CD4-positive, alpha-beta T cell treated with Interleukin-4 for 4 hours (primary cell): ENCODE data around the gene GPR183.

ENCODE experiments used
- DNase-seq: peaks from one replicate; pipeline ENCODE4 v3.0.0-alpha.2; 2020

GPR183 gene

DNA sequence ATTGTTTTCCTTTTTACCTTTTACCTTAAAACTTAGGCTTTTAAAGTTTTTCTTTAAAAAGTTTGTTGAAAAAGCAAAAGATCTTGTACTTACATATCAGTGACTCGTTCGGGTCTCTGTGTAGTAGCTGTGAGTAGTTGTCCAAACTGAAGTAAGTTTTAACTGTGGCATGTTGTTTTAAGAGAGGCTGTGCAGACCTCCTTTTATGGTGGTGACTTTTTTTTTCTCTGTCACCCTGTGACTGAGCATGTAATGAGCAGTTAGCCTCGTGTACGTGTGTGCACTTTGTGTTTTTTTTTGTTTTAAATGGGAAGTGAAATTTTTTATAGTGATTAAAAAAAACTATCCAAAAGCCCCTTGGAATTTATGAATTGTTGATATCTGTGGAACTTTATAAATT, at the start of gene GPR183:
TSS of gene GPR183 (minus strand) at position 153 of the 400 bp plus-strand sequence. CDS start 11,254 bp downstream, outside the sequence.
- DNase-seq, result peak; percentile 91

DNA sequence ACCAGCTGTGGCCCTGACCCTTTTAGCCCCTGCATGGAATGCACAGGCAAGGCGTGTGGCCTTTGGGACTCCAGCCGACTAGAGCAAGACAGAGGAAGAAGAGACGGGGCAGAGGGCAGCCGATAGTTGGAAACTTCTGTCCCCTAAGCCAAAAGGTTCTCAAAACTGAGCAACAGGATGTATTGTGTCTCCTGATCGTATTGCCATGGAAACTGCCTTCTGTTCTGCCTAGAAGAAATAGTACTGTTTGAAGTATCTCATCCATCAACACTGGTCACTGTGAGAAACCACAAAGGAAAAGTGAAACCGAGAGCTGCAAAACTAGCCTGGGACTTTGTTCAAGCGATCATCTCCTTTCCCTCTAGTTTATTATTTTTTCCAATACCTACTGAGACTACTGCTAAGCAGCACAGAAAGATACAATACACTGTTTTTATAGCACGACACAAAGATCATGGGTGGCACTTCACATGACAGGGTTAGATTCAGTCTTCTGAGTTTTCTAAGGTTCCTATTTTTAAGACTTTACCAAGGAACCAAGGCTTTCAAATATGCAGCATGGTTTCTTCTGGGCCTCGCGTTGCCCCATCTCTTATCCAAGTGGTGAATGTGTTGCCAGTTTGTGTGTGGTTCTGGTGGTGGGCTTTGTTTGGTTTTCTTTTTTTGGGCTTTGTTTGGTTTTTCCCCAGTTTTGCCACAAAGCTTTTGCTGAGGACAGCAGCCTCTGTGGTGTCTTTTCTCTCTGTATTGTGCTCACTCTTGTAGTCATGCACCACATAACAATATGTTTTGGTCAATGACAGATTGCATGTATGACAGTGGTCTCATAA, 49.3 kb upstream of the GPR183 start:
- peak; percentile 96 for DNase-seq

- DNase-seq, result no peak
Measured at GRCh38 chr13:99356012-99356261, 48.7 kb upstream of the GPR183 start.

- no peak for DNase-seq
Measured at GRCh38 chr13:99355267-99356011, 48.2 kb upstream of the GPR183 start.

GRCh38 chr13:99354371-99354951, 47.3 kb upstream of the GPR183 start:
- no peak for DNase-seq

GRCh38 chr13:99353836-99354235, 46.6 kb upstream of the GPR183 start:
- DNase-seq, result no peak

DNA sequence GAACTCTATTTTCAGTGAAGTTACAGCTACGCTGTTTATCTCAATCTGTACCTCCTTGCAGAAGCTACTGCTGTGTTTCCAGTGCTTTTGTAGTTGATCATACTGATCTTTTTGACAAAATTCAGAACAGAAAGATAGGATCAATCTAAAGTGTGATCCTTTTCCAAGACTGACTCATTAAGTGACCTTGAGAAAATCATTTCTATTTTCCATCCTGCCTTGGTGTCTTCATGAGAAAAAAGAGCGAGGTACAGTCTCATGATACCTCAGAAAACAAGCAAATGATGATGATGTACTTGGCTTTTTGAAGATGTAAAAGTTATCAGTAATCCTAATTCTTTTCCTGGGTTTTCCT, 46.0 kb upstream of the GPR183 start:
- DNase-seq, result no peak

DNA sequence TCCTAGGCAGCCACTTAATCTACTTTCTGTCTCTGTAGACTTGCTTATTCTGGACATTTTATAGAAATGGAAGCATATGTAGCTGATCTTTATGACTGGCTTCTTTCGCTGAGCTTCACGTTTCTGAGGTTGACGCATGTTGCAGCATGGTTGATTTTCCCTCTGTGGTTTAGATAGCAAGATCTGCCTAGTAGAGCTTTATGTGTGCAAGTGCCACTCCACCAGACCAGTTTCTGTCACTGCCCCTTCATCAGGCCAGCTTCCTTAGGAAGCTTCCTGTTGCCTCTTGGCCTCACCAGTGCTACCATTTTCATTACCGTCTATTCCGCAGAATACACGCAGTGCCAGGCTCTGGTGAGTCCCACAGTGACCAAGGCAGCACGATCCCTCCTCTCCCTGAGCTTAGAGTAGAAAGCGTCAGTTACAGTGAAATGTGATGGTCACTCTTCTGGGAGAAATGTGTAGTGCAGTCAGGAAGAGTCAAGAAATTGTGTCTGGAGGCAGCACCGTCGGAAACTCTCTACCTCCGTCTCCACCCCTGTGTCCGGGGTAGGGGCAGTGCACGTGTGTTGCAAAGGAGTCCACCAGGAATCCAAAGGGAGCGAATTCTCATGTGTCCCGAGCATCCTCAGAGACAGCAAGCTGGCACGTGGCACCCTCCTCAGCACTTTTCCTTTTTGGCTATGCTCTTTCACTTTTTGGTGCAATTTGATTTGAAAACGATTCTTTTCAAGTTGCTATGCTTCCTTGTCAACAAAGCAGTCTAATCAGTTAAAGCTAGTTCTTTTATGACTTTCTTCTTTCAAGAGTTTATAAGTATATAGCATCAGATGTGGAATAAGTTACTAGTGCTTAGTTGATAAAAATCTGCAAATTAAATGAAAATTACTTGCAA, 45.4 kb upstream of the GPR183 start:
- DNase-seq, result no peak

DNA sequence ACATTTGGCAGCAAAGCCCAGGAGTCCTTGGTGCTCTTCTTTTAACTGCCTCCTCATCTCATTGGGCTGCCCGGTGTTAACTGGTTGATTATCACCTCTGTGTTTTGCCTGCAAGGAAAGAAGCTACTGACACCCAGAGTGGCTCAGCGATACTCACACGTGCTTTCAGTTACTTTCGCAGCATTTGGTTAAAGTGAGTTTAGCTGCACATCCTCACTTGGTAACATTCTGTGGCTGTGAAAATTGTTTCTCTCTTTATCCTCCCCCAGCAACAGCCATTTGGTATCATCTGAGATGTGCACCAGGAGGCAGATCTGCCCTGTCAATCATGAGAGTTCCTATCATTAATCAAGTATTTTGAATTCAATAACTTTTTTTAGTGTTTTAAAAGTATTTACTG, 44.6 kb upstream of the GPR183 start:
- DNase-seq, result peak; percentile 84

- DNase-seq, result no peak
Measured at GRCh38 chr13:99350191-99350590, 43.0 kb upstream of the GPR183 start.

DNA sequence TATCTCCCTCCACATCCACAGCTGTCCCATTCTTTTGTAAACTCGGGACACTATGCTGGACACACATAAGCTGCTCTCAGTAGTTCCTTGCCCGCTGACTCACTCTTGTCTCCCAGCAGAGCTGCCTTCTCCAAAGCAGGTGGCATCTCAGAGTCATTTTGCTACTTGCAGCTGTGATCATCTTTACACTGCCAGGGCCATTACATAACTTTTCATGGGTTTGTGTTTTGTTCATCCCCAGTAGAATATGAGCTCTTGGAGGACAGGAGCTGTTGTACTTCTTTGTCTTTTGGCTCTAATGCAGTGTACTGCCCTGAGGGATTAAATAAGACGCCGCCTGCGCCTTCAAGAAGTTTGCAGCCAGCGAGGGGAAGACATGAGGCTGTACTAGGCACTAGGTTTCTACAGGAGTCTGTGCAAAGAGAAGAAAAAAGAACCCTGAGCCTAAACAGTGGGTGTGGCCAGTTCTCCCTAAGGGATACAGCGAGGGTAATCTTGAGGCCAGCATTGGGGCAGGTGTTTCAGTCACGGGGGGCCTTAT, 40.8 kb upstream of the GPR183 start:
- DNase-seq, result no peak

GRCh38 chr13:99347335-99347878, 40.2 kb upstream of the GPR183 start:
- DNase-seq, result no peak

DNA sequence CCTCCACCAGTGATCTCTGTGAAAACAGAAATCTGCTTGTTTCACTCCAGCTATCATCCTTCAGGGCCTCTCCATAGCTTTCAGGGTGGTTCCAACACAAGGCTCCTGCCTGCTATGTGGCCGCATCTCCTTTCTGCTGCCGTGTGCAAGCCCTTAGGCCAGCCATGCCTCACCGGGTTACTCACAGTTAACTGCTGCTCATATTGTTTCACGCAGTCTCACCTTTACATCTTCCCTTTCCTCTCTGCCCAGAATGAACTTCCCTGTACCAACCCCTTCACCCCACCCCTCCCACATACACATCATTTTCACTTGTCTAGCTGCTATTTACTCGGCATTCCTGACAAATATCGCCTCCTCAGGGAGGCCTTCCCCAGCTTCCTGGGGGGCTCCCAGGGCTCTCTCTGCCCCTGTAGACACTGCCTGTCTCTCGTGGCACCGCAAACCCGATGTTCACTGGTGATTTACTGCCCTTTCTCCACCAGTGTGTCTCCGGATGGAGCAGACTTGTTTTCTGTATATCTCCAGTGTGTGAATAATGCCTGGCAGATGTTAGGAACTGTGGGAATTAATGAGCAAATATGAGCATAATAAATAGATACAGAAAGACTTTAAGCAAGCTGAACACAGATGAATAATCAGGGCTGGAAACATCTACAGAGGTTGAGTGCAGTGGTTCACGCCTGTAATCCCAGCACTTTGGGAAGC, 39.3 kb upstream of the GPR183 start:
- no peak for DNase-seq

DNA sequence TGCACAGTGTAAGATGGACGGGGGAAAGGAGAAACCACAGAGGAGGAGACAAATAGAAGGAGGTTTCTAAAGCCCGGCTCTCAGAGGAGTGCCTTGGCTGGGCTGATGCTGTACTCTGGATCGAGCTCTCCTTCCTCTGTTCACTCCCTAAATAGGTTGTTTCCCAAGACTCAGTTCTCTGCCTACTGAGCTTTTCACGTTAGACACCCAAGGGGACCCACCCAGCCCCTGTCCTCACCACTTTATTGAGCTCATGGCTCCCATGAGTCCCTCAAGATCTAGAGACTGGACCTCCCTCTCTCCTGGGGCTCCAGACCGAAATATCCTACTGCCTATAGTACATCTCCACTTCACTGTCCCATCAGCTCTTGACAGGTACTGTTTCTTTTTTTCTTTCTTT, 38.1 kb upstream of the GPR183 start:
- DNase-seq, result no peak

GRCh38 chr13:99344610-99345208, 37.5 kb upstream of the GPR183 start:
- no peak for DNase-seq

GRCh38 chr13:99342723-99343315, 35.6 kb upstream of the GPR183 start:
- DNase-seq, result no peak

DNA sequence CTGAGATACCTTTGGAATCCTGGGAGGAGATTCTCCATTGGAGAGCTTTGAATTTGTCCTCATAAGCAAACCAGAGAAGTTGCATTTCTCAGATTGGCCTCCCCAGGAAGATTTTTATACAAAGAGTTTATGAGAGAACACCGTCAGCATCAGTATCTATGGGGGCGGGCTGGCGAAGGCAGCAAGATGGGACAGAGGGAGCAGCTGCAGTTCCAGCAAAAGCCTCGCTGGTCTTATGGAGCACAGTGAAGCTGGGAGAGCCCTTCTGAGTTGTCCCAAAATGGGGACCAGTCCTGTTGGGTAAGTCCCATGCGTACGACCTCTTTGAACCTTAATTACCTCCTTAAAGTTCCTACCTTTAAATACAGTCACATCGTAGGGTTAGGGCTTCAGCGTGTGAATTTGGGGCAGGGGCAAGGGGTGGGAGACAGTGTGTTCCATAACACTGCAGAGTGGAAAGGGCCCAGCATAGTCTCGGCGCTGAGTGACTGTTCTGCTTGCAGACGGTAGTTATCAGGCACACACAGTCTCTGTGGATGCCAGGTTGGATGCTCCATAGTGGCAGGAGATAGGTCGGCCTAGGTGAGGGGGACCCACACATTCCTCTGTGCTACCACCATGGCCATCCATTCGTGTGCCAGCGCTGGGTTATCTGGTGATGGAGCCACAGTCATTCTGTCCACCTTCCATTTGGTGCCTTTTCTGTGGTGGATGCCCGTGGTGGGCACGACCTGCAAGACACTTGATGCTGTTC, 34.9 kb upstream of the GPR183 start:
- no peak for DNase-seq

DNA sequence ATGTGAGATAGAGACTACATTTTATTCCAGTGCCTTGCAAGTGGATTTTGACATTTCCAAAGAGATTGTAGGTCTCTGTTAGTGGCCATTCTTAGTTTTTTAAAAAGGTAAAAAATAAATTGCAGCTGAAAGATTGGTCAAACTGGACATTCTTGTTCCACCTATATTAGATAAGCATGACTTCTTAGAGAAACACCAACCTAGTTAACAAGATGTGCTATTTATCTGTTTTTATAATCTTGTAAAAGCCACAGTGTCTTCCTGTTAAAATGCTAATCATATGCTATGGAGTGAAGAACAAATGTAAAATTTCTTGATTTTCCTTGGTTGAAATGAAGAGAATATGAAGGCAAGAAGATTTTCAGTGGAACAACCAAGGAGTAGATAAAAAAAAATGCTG, 33.4 kb upstream of the GPR183 start:
- no peak for DNase-seq

GRCh38 chr13:99339736-99340397, 32.7 kb upstream of the GPR183 start:
- DNase-seq, result peak; percentile 86

- DNase-seq, result no peak
Measured at GRCh38 chr13:99339230-99339721, 32.1 kb upstream of the GPR183 start.
